Skeletal muscle tissue (tissue), 4 donors: ENCODE results near the gene GNA12. TPM values are rescaled to one million over a fixed set of nuclear protein-coding genes. Genes with fewer than 3 reads are reported as not detected.
"Not testable (repeated sequence)": the region's sequence is repeated elsewhere in the genome, so short reads cannot be mapped to it uniquely, and the experiment has no call there.

ENCODE experiments used
- H3K27ac ChIP-seq: one replicate; pipeline ENCODE4 v1.7.0; 2013; ENCODE audit warnings: mild to moderate bottlenecking, low read depth, low read length, inconsistent platforms
- H3K27me3 ChIP-seq, 3 donors: one replicate each; pipeline ENCODE4 v1.7.0; 2013; ENCODE audit warnings: low read length in 3 of 3; ENCODE audit not compliant: control insufficient read depth in 3 of 3, insufficient read depth in 3 of 3
- H3K36me3 ChIP-seq, 3 donors: one replicate each; pipeline ENCODE4 v1.7.0; 2013; ENCODE audit warnings: low read length in 3 of 3; ENCODE audit not compliant: control insufficient read depth in 3 of 3, insufficient read depth in 3 of 3
- H3K4me1 ChIP-seq, 3 donors: one replicate each; pipeline ENCODE4 v1.7.0; 2013; ENCODE audit warnings: low read length in 3 of 3, mild to moderate bottlenecking in 3 of 3; ENCODE audit not compliant: control insufficient read depth in 3 of 3, insufficient read depth in 3 of 3
- H3K4me3 ChIP-seq, 3 donors: one replicate each; pipeline ENCODE4 v1.7.0; 2013; ENCODE audit warnings: low read length in 3 of 3
- H3K9ac ChIP-seq, 3 donors: one replicate each; pipeline ENCODE4 v1.7.0; 2013; ENCODE audit warnings: low read length in 3 of 3, mild to moderate bottlenecking in 3 of 3, moderate library complexity in 2 of 3, low read depth in 1 of 3
- H3K9me3 ChIP-seq, 3 donors: one replicate each; pipeline ENCODE4 v1.7.0; 2013; ENCODE audit warnings: low read length in 3 of 3; ENCODE audit not compliant: control insufficient read depth in 3 of 3
- total RNA-seq: library from RNA; depleted of rRNA; stranded (reverse); fragments of >200 nt; gene quantifications from one replicate; pipeline ENCODE4 v1.2.3, GENCODE V29; 2014
- donor health status: Osteomylitis.

The GNA12 gene
- total RNA-seq, 1 donor from 2014 or later = 9.9 TPM

DNA sequence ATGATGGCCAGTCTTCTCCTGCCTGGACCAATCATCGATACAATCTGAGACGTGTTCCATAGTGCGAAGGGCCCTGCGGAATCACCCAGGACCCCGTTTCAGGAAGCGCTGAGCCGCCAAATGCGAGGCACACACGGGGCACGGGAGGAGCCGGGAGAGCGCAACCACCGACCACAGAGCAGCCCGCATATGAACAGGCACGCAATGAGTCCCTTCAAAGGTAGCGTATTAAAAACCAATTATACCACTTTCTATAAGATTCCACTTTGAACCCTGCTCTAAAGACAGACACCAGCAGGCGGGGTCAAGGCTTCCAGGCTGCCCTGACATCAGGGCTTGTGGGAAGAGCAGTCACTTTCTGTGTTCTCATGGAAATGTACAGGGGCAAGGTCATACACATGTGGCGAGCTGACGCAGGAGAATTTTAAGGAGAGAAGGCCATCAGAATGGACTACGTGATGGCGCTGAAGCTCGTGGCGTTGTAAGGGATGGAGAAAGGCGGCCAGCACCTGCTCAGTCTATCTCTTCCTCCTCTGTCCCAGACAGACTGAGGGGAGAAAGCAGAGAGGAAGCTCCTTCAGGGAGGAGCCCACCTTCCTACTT, 109.9 kb downstream of the GNA12 start:
- Histone ChIP-seq H3K4me1 (peaks cover 37 to 56% (median 39%) of the 10 kb centered on the region in 3 donors), H3K27ac (peak overlapping the region; percentile 79), H3K4me3 (no peak overlapping the region), H3K27me3 (no peaks in the 10 kb centered on the region), H3K9me3 (no peaks in the 10 kb centered on the region), H3K36me3 (peaks cover 8 to 15% (median 14%) of the 10 kb centered on the region in 3 donors), H3K9ac (no peak overlapping the region)

DNA sequence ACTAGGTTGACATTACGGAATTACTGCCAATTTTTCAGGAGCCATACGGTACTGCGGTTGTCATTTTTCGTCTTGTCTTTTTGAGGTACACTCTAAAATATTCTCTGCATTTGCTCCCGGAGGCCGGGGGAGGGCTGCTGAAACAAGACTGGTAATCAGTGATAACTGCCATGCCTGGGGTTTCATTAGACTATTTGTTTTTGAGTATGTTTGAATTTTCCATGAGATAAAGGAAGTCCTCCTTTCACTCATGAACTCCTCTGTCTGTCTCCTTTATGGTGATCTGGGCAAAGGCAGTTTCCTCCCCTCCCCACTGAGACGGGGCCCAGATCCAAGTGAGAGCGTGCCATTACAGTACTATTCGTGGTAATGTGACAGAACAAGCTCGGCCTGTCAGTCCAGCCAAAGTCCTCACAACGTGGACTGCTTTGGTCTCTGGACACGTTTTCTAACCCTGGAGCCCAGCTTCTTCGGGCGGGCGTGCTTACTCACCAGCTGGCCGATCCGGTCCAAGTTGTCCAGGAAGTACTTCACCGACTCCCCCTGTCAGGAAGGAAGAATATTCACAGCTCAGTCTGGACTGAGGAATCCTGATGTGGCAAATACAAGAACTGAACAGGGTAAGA, 111.0 kb downstream of the GNA12 start:
- Histone ChIP-seq H3K27ac (peak overlapping the region; percentile 79), H3K4me3 (peak overlapping the region in 2 of 3 donors; percentile 31 to 34), H3K9ac (peak overlapping the region; percentile 23 to 43 (median 42)), H3K4me1 (peaks cover 33 to 47% (median 36%) of the 10 kb centered on the region in 3 donors), H3K27me3 (no peaks in the 10 kb centered on the region), H3K36me3 (peaks cover 8 to 19% (median 14%) of the 10 kb centered on the region in 3 donors), H3K9me3 (no peaks in the 10 kb centered on the region)

DNA sequence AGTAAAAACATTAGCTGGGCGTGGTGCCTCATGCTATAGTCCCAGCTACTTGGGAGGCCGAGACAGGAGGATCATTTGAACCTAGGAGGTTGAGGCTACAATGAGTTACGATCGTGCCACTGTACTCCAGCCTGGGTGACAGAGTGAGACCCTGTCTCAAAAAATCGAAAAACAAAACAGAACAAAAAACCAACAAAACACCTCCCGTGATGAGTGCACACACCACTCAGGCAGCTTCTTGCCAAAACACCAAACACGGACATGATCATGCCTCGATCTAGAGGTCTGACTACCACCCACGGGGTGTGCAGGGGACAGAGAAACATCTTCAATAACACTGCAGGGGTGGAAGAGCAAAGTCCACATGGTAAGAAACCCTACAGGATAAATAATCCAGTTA, 111.7 kb downstream of the GNA12 start:
- Histone ChIP-seq H3K9me3 (no peaks in the 10 kb centered on the region), H3K4me1 (peaks cover 30 to 44% (median 35%) of the 10 kb centered on the region in 3 donors), H3K36me3 (peaks cover 8 to 19% (median 14%) of the 10 kb centered on the region in 3 donors), H3K27ac (peak overlapping the region; percentile 79), H3K27me3 (no peaks in the 10 kb centered on the region), H3K4me3 (no peak overlapping the region), H3K9ac (no peak overlapping the region)

- H3K4me3 ChIP-seq = no peak overlapping the region
- peaks cover 30 to 40% (median 35%) of the 10 kb centered on the region in 3 donors for H3K4me1 ChIP-seq
- H3K9me3 ChIP-seq = no peaks in the 10 kb centered on the region
- no peak overlapping the region for H3K9ac ChIP-seq
- no peaks in the 10 kb centered on the region for H3K27me3 ChIP-seq
- no peak overlapping the region for H3K27ac ChIP-seq
- H3K36me3 ChIP-seq = peaks cover 15 to 25% (median 20%) of the 10 kb centered on the region in 3 donors
Measured at GRCh38 chr7:2730846-2731770, 113.0 kb downstream of the GNA12 start.

- no peaks in the 10 kb centered on the region for H3K9me3 ChIP-seq
- H3K27me3 ChIP-seq = no peaks in the 10 kb centered on the region
- H3K4me3 ChIP-seq = peak overlapping the region in 2 of 3 donors; percentile 3 to 35
- peaks cover 25 to 32% (median 31%) of the 10 kb centered on the region in 3 donors for H3K4me1 ChIP-seq
- peaks cover 18 to 27% (median 25%) of the 10 kb centered on the region in 3 donors for H3K36me3 ChIP-seq
- H3K9ac ChIP-seq = peak overlapping the region in 1 of 3 donors; percentile 33
- peak overlapping the region; percentile 5 for H3K27ac ChIP-seq
Measured at GRCh38 chr7:2729893-2730716, 114.0 kb downstream of the GNA12 start.

DNA sequence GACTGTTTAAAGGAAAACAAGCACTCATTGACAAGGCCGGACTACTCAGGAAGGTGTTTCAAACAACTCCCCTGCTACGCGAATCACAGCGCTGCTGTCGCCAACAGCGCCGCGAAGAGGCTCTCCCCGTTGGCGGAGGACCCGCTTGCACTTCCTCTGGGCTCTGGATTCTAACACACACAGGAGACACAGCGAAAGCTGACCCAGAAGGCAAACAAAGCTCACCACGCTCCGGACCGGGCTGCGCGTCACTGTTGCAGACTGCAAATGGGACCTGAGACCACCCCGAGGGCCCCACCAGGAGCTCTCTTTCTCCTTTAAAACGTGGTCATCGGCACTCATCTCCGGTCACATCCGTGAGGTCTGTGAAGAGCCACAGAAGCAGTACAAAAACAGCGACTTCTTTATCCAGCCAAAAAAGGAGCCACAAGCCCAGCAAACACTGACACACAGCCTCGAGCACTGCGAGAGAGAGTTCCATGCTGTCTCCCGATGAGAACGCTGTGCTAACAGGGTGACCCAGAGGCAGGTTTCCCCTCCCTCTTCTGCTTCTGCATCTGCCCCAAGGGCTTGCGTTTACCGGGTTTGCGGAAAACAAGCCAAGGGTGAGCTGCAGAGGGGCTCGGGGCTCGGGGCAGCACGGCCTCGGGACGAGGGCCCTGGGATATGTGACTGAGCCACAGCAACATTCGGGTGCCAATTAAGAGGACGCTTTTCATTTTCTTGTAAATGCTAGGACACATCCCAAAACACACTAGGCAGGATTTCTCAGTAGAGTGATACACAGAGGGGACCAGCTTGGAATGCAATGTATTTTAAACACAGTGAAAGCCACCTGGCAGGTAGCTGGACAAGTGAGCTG, 114.8 kb downstream of the GNA12 start:
- Histone ChIP-seq H3K27ac (peak overlapping the region; percentile 28), H3K4me3 (peak overlapping the region in 1 of 3 donors; percentile 3), H3K9ac (no peak overlapping the region), H3K36me3 (peaks cover 18 to 27% (median 25%) of the 10 kb centered on the region in 3 donors), H3K27me3 (no peaks in the 10 kb centered on the region), H3K4me1 (peaks cover 23 to 25% (median 25%) of the 10 kb centered on the region in 3 donors), H3K9me3 (no peaks in the 10 kb centered on the region)

DNA sequence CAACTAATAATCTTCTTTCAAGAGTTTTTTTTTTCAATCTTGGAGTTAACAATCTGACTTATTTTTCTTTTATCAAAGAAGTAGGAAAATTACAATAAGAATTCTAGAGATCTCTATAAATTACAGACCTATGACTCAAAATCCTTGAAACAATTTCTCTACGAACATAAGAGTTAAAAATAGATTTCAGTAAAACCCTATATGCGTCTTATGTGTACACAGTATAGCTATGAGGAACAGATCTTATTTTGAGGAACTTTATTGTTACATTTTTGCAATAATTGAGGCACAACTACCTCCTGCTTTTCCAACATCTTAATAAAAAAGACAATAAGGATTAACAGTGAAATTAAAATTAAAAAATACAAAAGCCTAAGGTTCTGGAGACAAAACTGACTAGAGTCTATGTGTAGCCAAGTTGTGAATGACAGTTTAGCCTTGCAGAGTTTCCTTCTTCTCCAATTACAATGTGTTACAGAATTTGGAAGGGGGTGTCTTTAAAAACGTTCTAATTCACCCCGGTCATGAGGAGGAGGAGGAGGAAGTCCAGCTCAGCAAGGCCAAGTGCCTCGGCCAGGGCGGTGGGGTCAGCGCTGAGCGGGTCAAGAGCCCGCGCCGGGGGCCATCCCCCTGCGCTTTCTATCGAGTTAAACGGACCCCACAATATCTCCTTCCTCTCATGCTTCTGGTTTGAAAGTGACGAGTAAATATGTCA, 115.6 kb downstream of the GNA12 start:
- Histone ChIP-seq H3K4me3 (no peak overlapping the region), H3K27me3 (no peaks in the 10 kb centered on the region), H3K9ac (no peak overlapping the region), H3K36me3 (peaks cover 18 to 27% (median 26%) of the 10 kb centered on the region in 3 donors), H3K27ac (peak overlapping the region; percentile 28), H3K9me3 (no peaks in the 10 kb centered on the region), H3K4me1 (peaks cover 17 to 19% (median 18%) of the 10 kb centered on the region in 3 donors)

DNA sequence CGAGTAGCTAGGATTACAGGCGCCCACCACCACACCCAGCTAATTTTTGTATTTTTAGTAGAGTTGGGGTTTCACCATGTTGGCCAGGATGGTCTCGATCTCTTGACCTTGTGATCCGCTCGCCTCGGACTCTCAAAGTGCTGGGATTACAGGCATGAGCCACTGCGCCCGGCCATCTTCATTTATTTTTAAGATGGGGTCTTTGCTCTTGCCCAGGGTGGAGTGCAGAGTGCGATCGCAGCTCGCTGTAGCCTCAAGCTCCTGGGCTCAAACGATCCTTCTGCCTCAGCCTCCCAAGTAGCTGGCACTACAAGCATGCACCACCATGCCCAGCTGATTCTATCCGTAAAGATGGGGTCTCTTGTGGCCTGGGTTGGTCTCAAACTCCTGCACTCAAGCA, 116.9 kb downstream of the GNA12 start:
- not testable (repeated sequence) for H3K27me3 ChIP-seq, H3K9ac ChIP-seq, H3K27ac ChIP-seq, H3K4me3 ChIP-seq, H3K9me3 ChIP-seq
- Histone ChIP-seq H3K36me3 (peaks cover 18 to 29% (median 27%) of the 10 kb centered on the region in 3 donors), H3K4me1 (peaks cover 11 to 13% (median 12%) of the 10 kb centered on the region in 3 donors)
